Smooth muscle cell of the brain vasculature (primary cell): ENCODE measurements around the gene RASGRP3.

Source experiments
- DNase-seq: peaks from one replicate; pipeline ENCODE4 v3.0.0-alpha.2; 2012; ENCODE audit warnings: low read depth, low spot score

Gene RASGRP3

DNA sequence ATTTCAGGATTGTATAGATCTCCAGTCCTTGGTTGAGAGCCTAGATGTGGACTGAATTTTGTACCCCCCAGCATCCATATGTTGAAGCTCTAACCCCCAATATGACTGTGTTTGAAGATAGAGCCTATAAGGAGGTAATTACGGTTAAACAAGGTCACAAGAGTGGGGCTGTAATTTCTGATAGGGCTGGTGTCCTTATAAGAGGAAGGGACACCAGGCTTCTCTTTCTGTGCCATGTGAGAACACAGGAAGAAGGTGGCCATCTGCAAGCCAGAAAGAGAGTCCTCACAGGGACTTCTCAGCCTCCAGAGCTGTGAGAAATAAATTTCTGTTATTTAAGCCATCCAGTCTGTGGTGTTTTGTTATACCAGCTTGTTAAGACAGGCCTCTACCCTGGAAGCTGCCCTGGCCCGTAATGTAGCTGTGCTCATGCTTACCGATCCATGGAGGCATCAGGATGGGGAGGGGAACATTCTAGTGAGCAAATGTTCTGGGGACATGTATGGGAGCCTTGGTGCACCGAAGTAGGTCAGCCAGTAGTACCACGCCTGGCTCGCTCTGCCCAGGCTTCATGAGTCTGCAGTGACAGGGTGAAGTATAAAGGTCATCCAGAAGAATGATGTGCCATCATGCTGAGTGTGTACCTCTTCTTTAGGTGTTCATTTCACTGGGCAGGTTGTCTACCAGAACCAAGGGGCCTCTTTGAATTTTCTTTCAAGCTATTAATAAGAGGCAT is 16.1 kb downstream of the RASGRP3 start:
- DNase-seq = no peak

DNA sequence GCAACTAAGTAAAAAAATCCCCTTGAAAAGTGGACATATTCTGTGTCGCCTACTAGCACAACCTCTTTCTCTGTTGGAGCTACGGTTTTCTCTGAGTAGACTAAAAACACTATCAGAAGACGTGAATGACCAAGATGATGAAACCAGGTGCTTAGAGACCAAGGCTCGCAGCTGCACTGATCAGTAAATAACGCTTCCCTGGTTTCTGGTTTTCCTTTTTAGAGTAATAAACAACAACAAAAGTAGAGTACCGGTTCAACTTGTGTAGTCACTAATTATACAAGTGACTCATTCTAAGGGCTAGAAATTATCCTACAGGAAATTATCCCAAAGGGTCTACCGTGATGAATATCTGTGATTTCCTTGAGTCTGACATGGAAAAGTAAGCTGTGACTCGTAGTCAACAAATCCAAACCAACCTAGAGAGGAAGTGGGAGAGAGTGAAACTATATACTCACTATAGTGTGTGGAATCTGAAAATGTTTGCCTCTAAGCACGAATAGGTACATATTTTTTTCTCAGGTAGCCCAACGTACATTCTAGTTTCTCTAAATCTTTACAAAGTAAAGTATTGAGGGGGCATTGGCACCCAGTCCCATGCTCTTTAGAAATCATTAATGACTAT is 17.8 kb downstream of the RASGRP3 start:
- DNase-seq = no peak

DNA sequence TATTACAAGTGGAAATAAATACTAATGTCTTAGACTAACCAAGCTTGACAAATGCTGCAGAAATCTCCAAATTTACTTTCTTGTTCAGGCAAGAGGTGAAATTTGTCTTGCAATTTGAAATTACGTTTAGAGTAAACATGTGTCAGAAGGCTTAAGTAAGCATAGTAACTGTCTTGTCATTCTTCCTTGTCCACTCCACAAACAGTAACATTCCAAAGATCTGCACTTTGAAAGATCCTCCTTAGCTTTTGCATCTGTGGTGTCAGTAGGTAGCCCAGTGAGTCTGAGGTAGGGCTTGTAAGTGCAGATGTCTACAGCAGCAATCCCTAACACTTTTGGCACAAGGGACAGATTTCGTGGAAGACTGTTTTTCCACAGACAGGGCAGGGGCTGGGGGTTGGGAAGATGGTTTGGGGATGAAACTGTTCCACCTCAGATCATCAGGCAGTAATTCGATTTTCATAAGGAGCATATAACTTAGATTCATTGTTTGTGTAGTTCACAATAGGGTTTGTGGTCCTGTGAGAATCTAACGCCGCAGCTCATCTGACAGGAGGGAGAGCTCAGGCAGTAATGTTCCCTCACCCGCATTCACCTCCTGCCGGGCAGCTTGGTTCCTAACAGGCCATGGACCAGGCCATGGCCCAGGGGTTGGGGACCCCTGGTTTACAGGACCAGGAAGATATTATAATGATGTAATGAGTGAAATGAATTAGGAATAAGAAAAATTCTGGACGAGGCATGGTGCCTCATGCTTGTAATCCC is 18.6 kb downstream of the RASGRP3 start:
- DNase-seq = no peak

DNA sequence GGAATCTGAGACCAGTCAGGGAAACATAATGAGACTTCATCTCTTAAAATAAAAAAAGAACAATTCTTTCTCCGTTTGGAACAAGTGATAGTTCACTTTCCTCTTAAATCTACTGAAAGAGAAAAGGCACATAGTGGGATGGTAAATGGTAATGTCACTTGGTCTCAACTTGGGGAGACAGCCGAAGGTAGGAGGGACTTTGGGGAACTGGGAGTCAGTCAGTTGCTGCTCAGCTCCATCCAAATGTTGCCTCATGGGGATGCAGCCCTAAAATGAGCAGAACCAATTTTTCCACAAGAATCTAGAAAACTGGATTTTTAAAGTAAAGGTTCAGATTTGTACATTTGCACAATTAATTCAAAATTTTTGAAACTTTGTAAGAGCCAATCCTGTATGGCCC is 19.2 kb downstream of the RASGRP3 start:
- no peak for DNase-seq

DNA sequence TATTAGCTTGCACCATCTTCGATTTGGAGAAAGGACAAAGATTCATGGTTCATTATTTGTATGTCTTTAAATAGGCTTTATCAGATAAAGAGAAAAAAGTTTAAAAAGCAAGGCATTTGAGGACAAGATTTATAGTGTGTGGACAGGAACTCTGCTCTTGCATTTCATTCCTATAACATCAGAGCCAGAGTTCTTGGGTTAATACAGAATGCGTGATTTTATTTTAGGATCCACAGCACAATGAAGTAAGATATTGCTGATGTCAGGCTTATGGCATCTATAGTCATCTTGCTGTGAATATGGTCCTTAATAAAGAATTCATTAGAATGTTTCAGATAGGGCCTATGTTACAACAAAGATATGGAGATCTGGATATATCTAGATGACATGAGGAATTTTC is 19.7 kb downstream of the RASGRP3 start:
- no peak for DNase-seq

DNA sequence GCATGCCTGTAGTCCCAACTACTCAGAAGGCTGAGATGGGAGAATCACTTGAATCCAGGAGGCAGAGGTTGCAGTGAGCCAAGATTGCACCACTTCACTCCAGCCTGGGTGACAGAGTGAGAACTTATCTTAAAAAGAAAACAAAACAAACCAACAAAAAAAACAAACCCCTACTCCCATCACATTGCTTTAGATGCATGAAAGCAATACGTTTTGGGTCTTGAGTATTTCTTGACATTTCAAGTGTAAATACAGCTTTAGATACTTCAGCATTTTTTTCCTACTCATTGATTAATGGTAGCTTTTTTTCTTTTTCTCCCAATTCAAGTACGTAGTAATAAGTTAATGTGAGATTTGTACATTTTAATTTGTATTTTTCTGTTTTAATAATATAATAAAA is 20.3 kb downstream of the RASGRP3 start:
- DNase-seq = no peak

DNA sequence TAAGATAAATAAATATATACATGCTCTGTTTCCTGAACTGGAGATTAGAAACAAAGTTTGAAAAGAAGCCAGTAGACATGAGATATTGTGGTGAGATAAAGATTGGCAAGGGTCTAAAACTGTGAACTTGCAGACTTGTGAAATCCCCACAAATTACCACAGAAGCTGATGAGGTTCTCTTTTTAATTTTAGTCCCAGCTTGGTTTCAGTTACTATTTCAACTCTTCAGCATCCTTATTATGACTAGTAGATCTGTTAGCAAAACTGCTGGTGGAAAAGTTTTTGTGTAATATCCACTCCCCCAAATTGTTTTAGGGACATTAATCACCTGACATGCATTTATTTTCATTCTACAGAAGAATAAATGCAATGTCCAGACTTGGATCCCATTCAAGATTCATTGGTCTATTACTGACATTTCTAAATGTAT is 20.8 kb downstream of the RASGRP3 start:
- DNase-seq = no peak

DNA sequence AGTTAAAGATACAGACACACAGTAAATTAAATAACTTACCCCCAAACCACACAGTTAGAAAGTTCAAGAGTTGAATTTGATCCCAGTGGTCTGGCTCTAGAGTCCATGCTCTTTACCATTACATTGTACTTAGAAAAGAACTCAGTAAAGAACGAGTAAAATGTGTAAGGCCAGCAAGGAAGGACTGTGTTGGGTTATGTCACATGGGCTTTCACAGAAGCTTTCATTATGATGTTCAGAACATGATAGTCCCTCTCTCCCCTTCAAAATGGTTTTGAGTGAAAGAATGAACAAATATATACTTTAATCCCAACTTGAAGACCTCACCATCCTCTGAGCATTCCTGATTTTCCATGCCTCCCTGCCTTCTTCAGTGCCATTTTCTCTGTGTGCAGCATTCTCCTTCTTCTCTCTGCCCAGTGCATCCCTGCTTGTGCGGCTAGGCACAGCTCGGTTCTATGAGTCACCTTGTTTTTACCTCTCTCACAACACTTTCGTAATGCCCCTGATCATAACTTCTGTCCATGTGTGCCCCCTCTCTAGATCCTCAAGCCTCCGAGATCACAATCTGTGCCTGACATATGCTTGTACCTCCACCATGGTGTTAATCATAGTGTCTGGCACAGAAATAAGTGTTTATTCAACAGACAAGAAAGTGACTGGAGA is 22.0 kb downstream of the RASGRP3 start:
- DNase-seq = no peak

DNA sequence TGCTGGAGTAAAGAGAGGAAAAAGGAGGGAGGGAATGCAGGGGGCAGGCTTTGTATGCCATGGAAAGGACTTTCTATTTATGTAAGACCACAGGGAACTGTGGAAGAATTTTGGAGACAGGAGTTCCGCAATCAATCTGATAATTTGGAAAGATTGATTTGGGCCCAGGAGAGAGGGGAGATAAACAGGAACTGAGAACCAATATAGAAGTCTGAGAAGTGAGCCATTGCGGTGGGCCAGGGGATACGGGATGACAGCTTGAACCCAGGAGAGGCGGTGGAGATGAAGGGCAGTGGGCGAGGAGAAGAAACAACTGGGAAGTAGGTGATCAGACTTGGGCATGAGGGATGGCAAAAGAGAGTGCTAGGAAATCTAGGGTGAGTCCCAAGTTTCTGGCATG is 23.7 kb downstream of the RASGRP3 start:
- DNase-seq = no peak

DNA sequence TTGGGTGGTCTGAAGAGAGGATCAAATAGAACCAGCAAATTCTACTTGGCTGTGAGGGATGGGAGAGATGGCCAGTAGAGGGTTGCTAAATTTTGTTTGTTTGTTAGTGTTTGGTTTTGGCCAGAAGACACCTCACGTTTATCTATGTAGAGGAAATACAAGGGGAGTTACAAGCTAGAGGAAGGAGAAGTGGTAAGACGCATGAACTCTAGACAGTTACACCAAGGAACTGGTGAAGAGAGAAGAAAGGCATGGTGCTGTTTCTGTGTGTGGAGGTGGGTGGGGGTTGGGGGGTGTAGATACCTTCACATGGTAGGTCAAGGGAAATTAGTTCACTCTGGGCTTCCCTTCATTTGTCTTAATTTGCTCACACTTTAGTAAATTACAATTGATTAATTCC is 25.6 kb downstream of the RASGRP3 start:
- DNase-seq = no peak

DNA sequence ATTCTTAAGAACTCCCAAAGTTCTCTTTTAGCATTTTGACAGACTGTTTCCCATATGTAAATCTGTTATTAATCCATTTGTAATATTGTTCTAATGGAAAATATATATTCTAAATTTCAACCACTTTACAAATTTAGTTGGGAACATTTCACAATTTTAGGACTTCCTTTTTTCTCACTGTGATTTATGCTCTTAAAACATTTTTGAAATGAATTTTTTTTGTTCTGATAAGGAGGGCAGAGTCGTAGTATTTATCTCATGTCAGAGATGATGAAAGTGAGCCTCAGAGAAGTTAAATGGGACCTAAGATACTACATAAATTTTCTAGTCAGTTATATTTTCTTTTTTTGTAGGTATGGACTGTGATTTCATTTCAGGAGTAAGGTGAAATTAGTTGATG is 26.6 kb downstream of the RASGRP3 start:
- DNase-seq = no peak

DNA sequence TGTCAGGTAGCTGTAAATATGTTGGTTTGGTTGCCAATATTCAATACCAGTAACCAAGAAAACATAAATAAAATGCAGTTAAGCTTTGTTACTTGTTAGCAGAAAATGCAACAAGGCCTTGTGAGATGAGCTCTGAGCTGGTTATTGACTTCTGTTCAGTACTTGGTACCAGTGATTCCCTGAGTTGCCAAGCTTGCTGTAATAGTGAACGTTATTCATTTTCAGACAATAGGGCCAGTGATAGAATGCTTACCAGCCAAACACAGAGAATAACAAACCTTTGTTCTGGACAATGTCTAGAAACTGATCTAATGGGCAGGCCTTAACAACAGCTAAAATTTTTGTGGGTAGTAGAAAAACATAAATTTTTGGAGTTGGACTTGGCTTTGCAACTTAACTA is 29.5 kb downstream of the RASGRP3 start:
- DNase-seq = no peak

DNA sequence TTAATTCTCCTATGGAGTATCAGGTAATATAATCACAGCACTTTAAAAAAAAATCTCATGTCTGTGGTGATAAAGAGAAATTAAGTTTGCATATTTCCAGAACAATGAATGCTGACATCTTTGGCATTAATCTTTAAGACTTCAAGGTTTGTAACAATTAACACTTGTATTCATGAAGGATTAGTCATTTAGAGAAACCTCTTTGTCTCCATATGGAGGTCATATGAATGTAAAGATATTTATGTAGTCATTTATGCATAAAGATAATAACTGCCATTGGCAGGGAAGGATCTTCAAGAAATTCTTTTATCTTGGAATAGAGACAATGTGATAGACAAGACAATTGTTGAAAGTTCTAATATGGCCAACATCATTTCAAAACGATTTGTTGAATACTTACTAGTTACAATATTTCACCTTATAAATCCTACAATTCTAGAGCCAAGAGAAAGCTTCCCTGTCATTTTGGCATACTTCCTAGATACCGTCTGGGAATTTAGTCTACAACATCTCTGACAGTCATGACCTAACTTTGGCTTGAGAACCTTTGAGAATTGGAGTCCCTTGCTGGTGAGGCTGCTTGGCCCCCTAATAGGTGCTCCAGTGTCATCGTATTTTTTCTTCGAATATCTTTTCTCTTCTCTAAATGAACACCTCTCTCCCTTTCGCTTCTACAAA is 33.6 kb downstream of the RASGRP3 start:
- no peak for DNase-seq

DNA sequence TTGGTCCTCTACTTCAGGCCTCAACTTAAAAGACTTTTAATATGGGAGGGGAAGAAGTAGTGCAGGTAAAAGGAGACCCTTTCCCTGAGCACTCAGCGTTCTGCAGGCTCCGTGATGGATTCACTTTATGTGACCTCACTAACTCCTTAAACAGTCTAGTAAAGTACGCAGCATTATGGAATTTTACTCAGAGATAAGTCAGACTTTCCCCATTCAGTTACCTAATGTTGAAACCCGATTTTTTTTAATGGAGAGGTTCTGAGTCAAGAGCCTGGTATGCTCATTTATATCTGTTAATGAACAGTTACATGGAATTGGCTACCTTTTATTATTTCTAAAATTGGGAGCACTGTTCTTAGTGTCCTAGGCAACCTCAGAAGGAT is 34.1 kb downstream of the RASGRP3 start:
- DNase-seq = no peak

DNA sequence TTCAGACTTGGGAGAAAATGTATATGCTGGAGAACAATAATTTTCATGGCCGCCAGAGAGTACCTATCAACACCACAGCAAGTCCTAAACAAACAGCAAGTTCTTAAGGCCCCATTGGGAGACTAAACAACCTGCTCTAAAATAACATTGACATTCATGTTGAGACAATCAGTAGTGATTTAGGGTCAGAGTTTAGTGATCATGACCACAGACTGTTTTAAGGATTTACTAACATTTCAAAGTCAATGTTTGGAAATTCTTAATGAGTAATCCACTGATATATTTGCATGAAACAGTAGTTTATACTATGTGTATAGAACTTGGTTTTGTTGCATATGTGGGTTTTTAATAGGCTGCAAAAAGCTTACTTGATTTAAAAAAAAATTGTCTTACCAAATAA is 34.7 kb downstream of the RASGRP3 start:
- DNase-seq = no peak

DNA sequence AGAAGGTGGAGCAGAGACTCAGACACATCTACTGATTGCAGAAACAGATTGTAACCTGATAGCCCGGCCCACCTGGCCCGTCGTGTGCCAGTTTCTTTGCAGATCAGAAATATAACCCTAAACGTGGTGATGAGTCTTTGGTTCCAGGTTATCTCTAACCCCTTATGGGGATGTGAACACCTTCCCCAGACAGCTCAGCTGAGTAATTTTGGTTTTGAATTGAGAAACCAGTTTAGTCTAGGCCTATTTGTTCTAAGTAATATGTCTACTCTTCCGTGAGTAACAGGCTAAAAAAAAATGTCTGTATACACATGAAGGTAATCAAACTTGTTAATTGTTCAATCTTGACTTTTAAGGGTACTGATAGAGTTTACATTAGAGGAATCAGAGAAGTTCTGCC is 35.7 kb downstream of the RASGRP3 start:
- DNase-seq = no peak

DNA sequence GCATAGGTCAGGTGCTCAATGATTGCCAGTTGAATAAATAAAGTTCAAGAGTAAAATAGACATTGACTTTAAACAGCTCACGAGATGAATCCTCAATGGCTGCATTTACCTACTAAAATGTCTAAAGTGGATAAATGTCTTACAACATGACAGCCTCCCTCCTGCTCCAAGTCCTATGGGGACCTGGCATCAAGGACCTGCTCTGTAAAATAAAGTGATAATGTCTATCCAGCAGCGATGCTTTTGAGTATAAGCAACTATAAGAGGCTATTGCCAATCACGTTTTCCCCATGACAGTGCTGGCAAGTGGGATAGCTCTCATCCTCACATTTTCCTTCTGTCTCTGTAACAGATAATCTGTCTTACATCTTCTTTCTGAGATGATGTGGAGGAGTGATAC is 37.0 kb downstream of the RASGRP3 start:
- DNase-seq = no peak

DNA sequence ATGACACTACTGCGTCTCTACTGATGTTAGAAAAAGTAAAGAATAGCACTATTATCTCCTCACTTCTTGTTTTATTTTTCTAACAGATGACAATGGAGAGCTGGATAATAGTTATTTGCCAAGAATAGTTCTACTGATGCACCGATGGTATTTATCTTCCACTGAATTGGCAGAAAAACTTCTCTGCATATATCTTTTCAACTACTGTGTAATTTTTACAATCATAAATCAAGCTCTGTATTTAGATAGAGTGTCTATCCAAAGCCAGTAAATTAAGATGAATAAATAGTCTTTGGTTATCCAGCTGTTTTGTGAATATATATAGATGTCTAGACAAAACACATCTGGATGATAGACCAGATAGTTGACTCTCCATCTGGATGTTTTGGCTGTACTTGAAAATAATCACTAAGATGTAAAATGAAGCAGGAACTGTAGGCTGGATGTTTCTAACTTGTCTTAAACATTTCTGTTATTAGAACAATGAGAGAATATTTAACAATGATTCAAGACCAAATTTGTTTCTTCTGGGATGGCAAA is 40.1 kb downstream of the RASGRP3 start:
- DNase-seq = no peak

DNA sequence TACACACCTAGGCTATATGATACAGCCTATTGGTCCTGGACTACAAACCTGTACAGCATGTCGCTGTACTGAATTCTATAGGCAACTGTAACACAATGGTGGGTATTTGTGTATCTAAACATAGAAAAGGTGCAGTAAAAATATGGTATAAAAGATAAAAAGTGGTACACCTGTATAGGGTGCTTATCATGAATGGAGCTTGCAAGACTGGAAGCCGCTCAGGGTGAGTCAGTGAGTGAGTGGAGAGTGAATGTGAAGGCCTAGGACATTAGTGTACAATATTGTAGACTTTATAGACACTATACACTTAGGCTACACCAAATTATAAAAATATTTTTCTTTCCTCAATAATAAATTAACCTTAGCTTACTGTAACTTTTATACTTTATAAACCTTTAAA is 41.8 kb downstream of the RASGRP3 start:
- no peak for DNase-seq

DNA sequence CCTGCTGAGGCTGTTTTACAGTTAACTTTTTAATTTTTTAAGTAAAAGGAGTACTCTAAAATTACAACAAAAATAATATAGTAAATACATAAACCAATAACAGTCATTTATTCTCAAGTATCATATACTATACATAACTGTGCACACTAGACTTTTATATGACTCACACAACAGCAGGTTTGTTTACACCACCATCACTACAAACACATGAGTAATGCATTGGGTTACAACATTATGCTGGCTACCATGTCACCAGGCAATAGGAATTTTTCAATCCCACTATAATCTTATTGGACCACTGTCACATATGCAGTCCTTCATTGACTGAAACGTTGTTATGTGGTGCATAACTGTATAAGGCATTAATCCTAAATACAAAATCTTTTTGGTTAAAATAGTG is 42.5 kb downstream of the RASGRP3 start:
- no peak for DNase-seq

DNA sequence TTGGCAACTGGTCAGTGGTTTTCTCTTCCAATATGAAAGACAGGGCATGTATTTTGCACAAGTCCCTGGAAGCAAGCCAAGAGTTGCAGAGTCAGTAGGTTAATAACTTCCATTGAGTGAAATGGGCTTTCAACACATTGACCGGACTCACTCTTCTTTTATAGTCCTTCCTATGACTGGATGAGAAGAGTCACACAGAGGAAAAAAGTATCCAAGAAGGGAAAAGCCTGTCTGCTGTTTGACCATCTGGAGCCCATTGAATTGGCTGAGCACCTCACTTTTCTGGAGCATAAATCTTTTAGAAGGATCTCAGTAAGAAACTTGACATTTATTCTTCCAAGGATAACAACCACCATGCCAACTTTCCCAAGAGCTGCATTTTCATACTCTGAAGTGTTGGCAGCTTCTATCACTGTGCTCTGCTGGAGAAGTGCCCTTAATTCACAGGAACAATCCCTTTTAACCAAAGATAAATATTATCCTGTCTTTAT is 45.4 kb downstream of the RASGRP3 start:
- DNase-seq = no peak
